PFSK-1 (cell line): Measurements from ENCODE around the gene FBXL14.

Source experiments
- FOXP2 ChIP-seq: optimal IDR thresholded peaks from 2 replicates; pipeline ENCODE3; 2011; ENCODE audit warnings: borderline replicate concordance, control low read depth, inconsistent platforms; ENCODE audit not compliant: insufficient read depth; ENCODE audit errors: extremely low read length, extremely low read depth
- POLR2AphosphoS5 ChIP-seq: IDR thresholded peaks from 2 replicates; pipeline ENCODE4 v1.6.1; 2012; ENCODE audit warnings: low read depth, mild to moderate bottlenecking, control low read depth, low read length, moderate library complexity
- SIN3A ChIP-seq: IDR thresholded peaks from 2 replicates; pipeline ENCODE4 v1.6.1; 2012; ENCODE audit warnings: mild to moderate bottlenecking, low read length, moderate library complexity, borderline replicate concordance; ENCODE audit not compliant: insufficient read depth
- TAF1 ChIP-seq: IDR thresholded peaks from 2 replicates; pipeline ENCODE4 v1.6.1; 2012; ENCODE audit warnings: low read length, control low read depth, borderline replicate concordance; ENCODE audit not compliant: insufficient read depth
- TF ChIP-seq, protein P1 (sequence below), 2 experiments: IDR thresholded peaks; 2 replicates each; pipeline versions ENCODE4 v1.6.1 to v1.8.0; 2011 to 2012; ENCODE audit warnings: low read depth in 2 of 2, low read length in 2 of 2, control low read depth in 1 of 2, inconsistent platforms in 1 of 2, mild to moderate bottlenecking in 1 of 2, moderate library complexity in 1 of 2; ENCODE audit not compliant: insufficient read depth in 1 of 2

DNA sequence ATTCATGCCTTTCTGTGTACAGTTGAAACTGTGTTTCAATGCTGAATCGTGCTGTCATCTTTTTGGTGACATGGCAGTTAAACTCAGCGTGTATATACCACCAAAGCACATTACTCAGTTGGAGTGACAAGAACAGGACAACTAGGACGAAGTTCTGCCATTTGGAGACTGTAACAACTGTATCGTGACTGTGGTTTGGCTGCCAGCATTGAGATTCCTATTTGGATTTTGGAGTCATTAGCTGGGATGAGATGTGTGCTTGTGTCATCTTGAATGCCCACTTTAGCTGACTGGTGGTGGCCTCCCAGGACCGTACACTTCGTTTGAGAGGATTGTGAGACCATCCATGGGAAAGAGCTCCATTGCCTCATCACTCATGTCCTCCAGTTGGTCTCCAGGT is 42.9 kb downstream of the FBXL14 start:
- TF ChIP-seq POLR2AphosphoS5 (no peak), SIN3A (no peak), FOXP2 (no peak), TAF1 (no peak)
- TF ChIP-seq, protein P1, sequence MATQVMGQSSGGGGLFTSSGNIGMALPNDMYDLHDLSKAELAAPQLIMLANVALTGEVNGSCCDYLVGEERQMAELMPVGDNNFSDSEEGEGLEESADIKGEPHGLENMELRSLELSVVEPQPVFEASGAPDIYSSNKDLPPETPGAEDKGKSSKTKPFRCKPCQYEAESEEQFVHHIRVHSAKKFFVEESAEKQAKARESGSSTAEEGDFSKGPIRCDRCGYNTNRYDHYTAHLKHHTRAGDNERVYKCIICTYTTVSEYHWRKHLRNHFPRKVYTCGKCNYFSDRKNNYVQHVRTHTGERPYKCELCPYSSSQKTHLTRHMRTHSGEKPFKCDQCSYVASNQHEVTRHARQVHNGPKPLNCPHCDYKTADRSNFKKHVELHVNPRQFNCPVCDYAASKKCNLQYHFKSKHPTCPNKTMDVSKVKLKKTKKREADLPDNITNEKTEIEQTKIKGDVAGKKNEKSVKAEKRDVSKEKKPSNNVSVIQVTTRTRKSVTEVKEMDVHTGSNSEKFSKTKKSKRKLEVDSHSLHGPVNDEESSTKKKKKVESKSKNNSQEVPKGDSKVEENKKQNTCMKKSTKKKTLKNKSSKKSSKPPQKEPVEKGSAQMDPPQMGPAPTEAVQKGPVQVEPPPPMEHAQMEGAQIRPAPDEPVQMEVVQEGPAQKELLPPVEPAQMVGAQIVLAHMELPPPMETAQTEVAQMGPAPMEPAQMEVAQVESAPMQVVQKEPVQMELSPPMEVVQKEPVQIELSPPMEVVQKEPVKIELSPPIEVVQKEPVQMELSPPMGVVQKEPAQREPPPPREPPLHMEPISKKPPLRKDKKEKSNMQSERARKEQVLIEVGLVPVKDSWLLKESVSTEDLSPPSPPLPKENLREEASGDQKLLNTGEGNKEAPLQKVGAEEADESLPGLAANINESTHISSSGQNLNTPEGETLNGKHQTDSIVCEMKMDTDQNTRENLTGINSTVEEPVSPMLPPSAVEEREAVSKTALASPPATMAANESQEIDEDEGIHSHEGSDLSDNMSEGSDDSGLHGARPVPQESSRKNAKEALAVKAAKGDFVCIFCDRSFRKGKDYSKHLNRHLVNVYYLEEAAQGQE (IDR thresholded peaks at IDR 0.05; ENCODE audit: insufficient read depth in 1 of 2, low read depth in 2 of 2, low read length in 2 of 2): no peak
